Embryonic facial prominence (tissue), 1 donor: ENCODE measurements around the gene KRT72.

Experiments
- DNase-seq: peaks from one replicate; pipeline ENCODE4 v3.0.0-alpha.2; 2016; ENCODE audit errors: extremely low spot score

The KRT72 gene

DNA sequence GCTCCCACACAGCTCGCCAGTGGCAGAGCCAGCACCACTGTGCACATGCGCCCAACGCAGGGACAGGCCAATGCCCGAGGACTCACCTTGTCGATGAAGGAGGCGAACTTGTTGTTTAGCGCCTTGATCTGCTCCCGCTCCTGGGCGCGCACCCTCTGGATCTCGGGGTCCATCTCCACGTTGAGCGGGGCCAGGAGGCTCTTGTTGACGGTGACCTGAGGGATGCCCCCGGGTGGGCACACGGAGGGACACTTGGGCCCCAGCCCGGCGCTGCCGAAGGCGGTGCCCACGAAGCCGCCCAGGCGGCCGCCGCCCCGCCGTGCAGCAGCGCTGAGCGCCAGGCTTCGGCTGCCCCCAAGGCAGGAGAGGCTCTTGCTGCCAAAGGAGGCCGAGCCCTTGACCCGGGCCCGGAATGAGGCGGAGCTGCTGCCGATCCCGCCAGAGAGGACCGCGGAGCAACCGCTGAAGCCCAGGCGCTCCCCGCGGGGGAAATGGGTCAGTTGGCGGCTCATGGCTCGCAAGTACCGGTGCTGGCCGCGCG, at the start of gene KRT72:
Gene KRT72, minus strand, starts transcription at position 523 of the 541 bp plus-strand sequence. Its CDS starts 11 bp downstream, at position 512.
- DNase-seq: no peak

GRCh38 chr12:52650520-52651081, 49.3 kb upstream of the KRT72 start:
- no peak for DNase-seq

GRCh38 chr12:52649066-52649465, 47.8 kb upstream of the KRT72 start:
- DNase-seq: no peak

- DNase-seq: no peak
Measured at GRCh38 chr12:52648012-52648550, 46.8 kb upstream of the KRT72 start.

DNA sequence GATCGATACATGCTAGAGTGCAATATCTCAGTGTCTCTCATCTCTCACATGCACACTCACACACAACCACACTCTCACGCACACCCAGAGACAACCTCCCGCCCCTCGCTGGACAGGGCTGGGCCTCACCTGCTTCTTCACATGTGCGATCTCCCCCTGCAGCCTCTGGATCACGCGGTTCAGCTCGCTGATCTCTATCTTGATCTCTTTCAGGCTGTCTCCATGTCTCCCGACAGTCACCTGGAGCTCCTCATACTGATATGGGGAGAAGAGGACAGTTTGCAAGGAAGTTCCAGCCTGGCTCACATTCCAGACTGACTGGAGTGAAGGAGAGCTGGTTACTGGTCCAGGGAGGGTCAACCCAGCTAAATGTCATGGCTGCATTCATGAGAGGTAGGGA, 46.3 kb upstream of the KRT72 start:
- no peak for DNase-seq

DNA sequence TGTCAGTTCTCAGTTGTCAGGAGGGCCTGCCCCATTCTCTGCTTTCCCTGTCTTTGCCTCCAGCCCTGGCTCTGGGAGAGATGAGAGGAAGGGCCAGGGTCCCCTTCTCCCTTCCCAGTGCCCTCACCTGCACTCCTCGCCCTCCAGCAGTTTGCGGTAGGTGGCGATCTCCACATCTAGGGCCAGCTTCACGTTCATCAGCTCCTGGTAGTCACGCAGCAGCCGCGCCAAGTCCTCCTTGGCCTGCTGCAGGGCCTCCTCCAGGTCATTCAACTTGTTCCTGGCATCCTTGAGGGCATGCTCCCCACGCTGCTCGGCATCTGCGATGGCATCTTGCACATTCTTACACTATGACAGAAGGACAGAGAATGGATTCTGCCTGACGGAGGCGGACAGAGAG, 45.4 kb upstream of the KRT72 start:
- no peak for DNase-seq

GRCh38 chr12:52645982-52646381, 44.7 kb upstream of the KRT72 start:
- no peak for DNase-seq

- no peak for DNase-seq
Measured at GRCh38 chr12:52645120-52645761, 44.0 kb upstream of the KRT72 start.

DNA sequence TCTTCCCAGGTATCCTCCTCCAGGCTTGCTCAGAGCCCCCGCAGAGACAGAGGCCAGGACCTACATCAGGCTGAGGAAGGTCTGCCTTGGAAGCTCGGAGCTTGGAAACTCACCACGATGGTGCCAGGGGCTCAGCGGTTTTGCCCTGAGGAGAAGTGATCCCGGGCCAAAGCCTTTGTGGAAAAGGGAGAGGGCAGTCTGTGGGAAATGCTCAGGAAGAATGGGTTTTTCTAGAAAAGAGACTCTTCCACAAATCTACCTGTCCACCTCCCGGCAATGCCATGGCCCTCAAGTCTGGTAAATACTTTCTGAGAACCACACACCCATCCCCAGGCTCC, 42.8 kb upstream of the KRT72 start:
- DNase-seq: no peak

DNA sequence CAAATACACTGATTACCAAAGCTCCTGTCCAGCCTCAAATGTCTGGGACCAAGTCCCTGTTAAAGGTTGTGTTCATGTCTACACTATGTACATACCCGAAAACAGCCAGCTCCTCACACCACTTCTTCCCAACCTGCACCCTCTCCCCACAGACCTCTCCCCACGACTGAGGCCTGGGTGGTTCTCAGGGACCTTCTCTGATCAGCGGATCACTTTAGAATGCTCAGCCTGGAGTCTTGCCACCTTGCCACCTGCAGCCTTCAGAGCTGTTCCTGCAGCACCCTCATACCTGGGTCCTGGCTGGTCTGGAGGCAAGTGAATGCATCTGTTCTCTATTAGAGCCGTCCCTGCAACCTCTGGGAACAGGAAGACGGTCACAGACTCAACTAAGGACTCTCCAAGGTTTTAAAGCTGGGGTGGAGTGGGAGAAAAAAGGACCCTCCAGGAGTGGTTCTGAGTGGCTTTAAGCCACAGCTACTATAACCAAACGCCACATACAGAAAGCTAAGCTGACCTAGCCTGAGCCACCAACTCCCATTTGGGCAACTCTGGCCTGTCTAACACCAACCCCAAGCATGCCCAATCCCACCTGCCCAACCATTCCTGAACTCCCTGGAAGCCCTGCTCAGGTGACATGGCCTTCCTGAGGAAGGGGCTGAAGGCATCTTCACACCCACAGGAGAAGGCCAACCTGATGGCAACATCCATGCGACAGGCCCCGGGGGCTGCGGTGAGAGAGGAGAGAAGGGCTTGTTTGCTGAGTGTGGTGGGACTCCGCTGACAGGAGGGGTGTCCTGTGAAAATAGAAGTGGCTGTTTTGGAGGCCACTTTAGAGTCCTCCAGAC, 42.2 kb upstream of the KRT72 start:
- no peak for DNase-seq

DNA sequence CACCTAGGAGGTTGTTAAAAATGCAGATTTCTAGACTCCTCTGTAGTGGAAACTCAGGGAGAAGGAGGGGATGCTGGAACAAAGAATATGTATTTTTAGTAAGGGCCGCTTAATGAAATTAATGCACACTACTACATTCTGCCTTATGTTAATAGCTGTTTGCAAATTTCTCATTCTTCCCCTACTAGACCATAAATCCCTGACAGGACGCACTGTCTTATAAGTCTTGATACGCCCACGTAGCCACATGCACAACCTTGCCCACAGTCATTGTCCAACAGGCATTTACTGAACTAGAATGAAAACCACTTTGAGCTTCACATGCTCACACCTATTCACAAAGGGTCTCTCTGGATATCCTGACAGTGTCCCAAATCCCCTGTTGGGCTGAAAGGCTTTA, 40.2 kb upstream of the KRT72 start:
- DNase-seq: no peak

DNA sequence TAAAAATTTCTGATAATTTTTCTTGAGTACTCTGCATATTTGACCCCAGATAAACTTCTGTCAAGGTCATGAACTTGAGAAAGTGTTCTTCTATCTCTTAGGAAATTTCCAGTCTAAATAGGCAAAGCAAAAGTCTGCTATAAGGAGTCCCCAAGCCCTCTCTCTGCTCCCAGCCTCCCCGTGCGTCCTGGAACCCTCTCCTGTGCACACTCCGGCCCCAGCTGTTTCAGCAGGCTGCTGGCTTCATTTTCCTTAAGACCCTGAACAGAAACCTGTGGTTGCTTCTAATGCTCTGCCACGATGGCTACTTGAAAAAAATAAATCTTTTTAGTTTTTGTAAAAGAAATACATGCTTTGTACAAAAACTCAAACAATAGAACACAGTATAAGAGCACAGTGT, 36.0 kb upstream of the KRT72 start:
- no peak for DNase-seq

- DNase-seq: no peak
Measured at GRCh38 chr12:52636592-52637258, 35.5 kb upstream of the KRT72 start.

- DNase-seq: no peak
Measured at GRCh38 chr12:52636189-52636588, 34.9 kb upstream of the KRT72 start.

DNA sequence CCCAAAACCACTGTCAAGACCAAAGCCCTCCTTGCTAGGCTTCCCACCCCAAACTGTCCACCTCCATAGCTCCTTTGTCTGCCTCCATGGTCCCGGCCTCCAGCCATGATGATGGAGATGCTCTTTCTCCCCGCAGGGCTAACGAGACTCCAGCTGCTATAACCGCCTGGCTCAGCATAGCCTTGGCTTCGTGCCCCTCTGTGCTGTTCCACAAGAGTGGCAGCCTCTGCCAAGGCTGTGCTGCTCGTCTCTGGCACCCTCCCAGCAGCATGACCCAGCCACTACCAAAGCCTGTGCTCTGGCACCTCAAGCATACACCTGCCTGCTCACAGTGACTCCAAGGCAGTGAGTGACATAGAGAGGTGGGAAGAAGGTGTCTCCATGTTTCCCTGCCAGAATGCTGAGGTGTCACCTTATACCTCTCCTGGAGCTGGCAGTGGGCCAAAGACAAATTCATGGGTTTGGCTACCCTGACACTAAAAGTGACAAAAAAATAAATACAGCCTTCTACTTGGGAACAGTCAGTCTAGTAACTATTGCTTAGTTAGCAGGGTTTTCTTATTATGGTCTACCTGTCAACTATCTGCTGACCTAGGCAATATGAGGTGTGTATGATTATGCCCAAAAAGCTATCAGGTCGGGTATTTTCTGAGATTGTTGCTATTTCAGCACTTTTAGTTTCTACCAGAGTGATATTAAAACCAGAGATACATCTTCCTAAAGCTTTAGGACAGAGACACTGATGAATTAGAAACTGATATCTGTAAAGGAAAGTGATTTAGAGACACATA, 33.2 kb upstream of the KRT72 start:
- DNase-seq: no peak

- DNase-seq: no peak
Measured at GRCh38 chr12:52633383-52633782, 32.1 kb upstream of the KRT72 start.

DNA sequence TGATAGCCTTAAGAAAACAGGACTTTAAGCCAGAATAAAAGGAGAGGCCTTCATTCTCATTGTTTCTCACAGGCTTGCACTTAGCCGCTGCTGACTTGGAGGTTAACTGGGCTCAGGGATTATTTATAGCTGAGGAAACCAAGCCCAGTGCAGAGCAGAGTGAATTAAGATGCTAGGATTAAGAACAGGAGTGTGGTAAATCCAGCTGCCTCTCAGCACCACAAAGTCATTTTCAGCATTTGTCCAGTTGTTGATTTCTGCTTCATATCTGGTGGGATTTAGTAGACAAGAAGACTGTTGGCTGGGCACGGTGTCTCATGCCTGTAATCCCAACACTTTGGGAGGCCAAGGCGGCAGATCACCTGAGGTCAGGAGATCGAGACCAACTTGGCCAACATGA, 31.4 kb upstream of the KRT72 start:
- no peak for DNase-seq

DNA sequence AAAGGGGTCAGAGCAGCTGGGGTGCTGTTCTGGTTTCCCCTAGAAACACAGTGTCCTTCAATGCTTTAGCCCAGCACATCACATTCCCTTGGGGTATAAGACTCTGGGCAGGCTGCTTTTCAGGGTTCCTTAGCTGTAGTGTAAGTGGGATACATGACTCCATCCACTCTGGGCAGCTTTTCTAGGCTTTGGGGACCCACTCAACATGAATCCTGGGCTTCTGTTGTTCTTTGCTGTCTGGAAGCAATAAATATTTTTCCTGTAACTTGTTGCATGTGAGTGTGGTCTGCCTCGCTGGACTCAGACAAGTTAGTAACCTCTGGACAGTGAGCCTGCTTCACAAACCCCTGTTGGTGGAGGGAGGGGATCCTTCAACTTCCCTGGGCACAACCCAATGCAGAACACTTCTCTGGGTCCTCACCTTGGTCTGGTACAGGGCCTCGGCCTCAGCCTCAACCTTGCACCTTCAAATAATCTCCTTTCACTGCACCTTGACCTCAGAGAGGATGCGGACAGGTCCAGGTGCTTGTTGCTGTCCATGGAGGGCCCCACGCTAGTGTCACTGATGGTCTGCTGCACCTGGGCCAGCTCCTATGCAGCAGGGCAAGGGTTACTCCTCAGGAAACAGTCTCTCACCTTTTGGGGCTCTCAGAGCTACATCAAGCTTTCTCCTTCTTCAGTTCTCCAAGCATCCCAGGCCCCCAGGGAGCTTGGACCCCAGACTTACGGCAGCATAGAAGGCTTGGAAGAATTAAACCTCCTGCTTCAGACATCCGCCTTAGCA, 30.6 kb upstream of the KRT72 start:
- no peak for DNase-seq

DNA sequence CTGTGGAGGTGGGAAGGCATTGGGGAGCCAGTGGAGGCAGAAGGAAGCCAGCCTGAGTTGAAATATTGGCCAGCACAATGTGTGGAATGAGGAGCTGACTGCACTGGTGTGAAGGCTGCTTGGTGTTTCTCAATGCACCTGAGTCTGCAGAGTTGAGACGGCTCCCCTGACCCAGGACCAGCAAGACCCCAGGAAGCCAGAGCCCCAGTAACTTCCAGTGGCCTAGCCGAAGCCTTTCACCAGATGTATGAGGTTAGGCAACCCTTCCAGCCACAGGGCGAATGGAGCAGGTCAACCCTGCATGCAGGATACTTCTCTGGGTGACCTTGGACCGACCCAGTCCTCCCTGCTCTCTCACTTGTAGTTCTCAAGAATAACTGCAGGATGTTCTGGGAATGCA, 30.0 kb upstream of the KRT72 start:
- DNase-seq: no peak

GRCh38 chr12:52630599-52631200, 29.4 kb upstream of the KRT72 start:
- no peak for DNase-seq
